Lower leg skin (tissue), 3 donors: ENCODE data around the gene CELA1.

ENCODE experiments used
- POLR2A ChIP-seq, 2 donors: fragments of 450-650 bp; IDR thresholded peaks; one replicate each; pipeline ENCODE4 v1.6.1; 2016 to 2017; ENCODE audit warnings: antibody characterized with exemption in 2 of 2, mild to moderate bottlenecking in 1 of 2, moderate library complexity in 1 of 2
- TF ChIP-seq, protein P1 (sequence below), 3 donors: fragments of 450-650 bp; IDR thresholded peaks; one replicate each; pipeline ENCODE4 v1.5.1; 2016; ENCODE audit warnings: antibody characterized with exemption in 3 of 3, mild to moderate bottlenecking in 3 of 3, moderate library complexity in 2 of 3

- TF ChIP-seq, protein P1, sequence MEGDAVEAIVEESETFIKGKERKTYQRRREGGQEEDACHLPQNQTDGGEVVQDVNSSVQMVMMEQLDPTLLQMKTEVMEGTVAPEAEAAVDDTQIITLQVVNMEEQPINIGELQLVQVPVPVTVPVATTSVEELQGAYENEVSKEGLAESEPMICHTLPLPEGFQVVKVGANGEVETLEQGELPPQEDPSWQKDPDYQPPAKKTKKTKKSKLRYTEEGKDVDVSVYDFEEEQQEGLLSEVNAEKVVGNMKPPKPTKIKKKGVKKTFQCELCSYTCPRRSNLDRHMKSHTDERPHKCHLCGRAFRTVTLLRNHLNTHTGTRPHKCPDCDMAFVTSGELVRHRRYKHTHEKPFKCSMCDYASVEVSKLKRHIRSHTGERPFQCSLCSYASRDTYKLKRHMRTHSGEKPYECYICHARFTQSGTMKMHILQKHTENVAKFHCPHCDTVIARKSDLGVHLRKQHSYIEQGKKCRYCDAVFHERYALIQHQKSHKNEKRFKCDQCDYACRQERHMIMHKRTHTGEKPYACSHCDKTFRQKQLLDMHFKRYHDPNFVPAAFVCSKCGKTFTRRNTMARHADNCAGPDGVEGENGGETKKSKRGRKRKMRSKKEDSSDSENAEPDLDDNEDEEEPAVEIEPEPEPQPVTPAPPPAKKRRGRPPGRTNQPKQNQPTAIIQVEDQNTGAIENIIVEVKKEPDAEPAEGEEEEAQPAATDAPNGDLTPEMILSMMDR (IDR thresholded peaks at IDR 0.05), result no peak
- no peak for TF ChIP-seq POLR2A (IDR thresholded peaks at IDR 0.05)
These were observed 1.6 kb upstream of the CELA1 start for GRCh38 chr12:51348116-51348515.
